HepG2 (cell line): Measurements from ENCODE around the gene ACVR2A. TPM values are rescaled to one million over a fixed set of nuclear protein-coding genes. Genes with fewer than 3 reads are reported as not detected.

Experiments used
- ATAC-seq: fragments of 200-7000 bp; cut with Tn5 transposase; 3 replicates; pipeline ENCODE4 v1.9.1; 2020; ENCODE audit warnings: mild to moderate bottlenecking, moderate library complexity
- BruUV-seq: library from RNA; stranded (reverse); fragments of 400-500 nt; replicated peaks from 2 replicates; lab custom pipeline; 2021; lab: Mats Ljungman, UMichigan
- CTCF ChIA-PET: fragments of 300-600 bp; formaldehyde crosslinking; extraction: SDS; loops from one replicate; lab custom pipeline; 2021; ENCODE audit warnings: low total read pairs, inconsistent platforms, low intra/inter-chr PET ratio; lab: Yijun Ruan, JAX
- POLR2A ChIA-PET: fragments of 350-600 bp; sonication (Branson Sonifier 250); formaldehyde crosslinking; loops from one replicate; lab custom pipeline; 2020; ENCODE audit warnings: antibody characterized with exemption, inconsistent platforms; lab: Yijun Ruan, JAX
- DNase-seq: peaks from one replicate; pipeline ENCODE4 v3.0.0-alpha.2; 2015; ENCODE audit warnings: low spot score
- FAIRE-seq: peaks from 3 replicates; lab custom pipeline; 2011; peaks lifted over from hg19 to GRCh38; lab: Jason Lieb, UNC
- H2AFZ ChIP-seq: one replicate; pipeline ENCODE4 v1.6.1; 2011; ENCODE audit warnings: low read length, inconsistent platforms
- H3K27ac ChIP-seq: fragments of 300-600 bp; 3 replicates; pipeline ENCODE4 v1.8.0; 2011; ENCODE audit warnings: mixed run types, mild to moderate bottlenecking, mixed read lengths, low read length, inconsistent platforms; ENCODE audit not compliant: insufficient read depth; ENCODE audit errors: extremely low read length
- H3K27me3 ChIP-seq, 2 experiments: fragments of 200-600 bp in 1 of 2; 2 replicates in 1 of 2; 3 replicates in 1 of 2; pipeline versions ENCODE4 v1.6.0 to v1.8.0; 2011; ENCODE audit warnings: low read length in 2 of 2, mild to moderate bottlenecking in 2 of 2, moderate library complexity in 2 of 2, inconsistent platforms in 1 of 2; ENCODE audit not compliant: insufficient read depth in 2 of 2, control insufficient read depth in 1 of 2
- H3K36me3 ChIP-seq, 2 experiments: fragments of 200-600 bp in 1 of 2; replicated peaks in 1 of 2; 2 replicates in 1 of 2; 3 replicates in 1 of 2; pipeline versions ENCODE4 v1.5.1 to v1.8.0; 2011; ENCODE audit warnings: low read length in 2 of 2, inconsistent platforms in 1 of 2; ENCODE audit not compliant: insufficient read depth in 2 of 2, control insufficient read depth in 1 of 2
- H3K4me1 ChIP-seq: 2 replicates; pipeline ENCODE4 v1.5.1; 2012; ENCODE audit warnings: low read length, inconsistent platforms; ENCODE audit not compliant: insufficient read depth
- H3K4me2 ChIP-seq: 2 replicates; pipeline ENCODE4 v1.6.0; 2011; ENCODE audit warnings: low read depth, low read length, inconsistent platforms
- H3K4me3 ChIP-seq, 3 experiments: fragments of 200-600 bp in 1 of 3; sonication (generic), shearing (Covaris generic) in 1 of 3; replicated peaks in 1 of 3; 2 replicates each; pipeline ENCODE4 v1.5.1; 2011 to 2016; ENCODE audit warnings: low read length in 3 of 3, inconsistent platforms in 2 of 3, low read depth in 2 of 3, mild to moderate bottlenecking in 2 of 3, control low read depth in 1 of 3, mixed read lengths in 1 of 3; ENCODE audit not compliant: insufficient read depth in 1 of 3
- H3K79me2 ChIP-seq: one replicate; pipeline ENCODE4 v1.6.1; 2011; ENCODE audit warnings: low read length, inconsistent platforms; ENCODE audit not compliant: insufficient read depth
- H3K9ac ChIP-seq: 2 replicates; pipeline ENCODE4 v1.6.0; 2011; ENCODE audit warnings: mild to moderate bottlenecking, low read depth, low read length, inconsistent platforms; ENCODE audit not compliant: insufficient read depth
- H3K9me3 ChIP-seq: 2 replicates; pipeline ENCODE4 v1.5.1; 2012; ENCODE audit warnings: mild to moderate bottlenecking, low read length
- H4K20me1 ChIP-seq: 2 replicates; pipeline ENCODE4 v1.6.0; 2011; ENCODE audit warnings: inconsistent platforms, mild to moderate bottlenecking, low read length, moderate library complexity; ENCODE audit not compliant: insufficient read depth
- HDAC1 ChIP-seq: sonication (generic); formaldehyde crosslinking; IDR thresholded peaks from 2 replicates; pipeline ENCODE4 v1.5.1; 2020; ENCODE audit warnings: mild to moderate bottlenecking, missing genetic modification reagents
- HNF4A ChIP-seq: sonication (generic); formaldehyde crosslinking; IDR thresholded peaks from 2 replicates; pipeline ENCODE4 v1.4.0; 2020; ENCODE audit warnings: missing genetic modification reagents
- MAFF ChIP-seq: IDR thresholded peaks from 2 replicates; pipeline ENCODE4 v1.6.1; 2011; ENCODE audit warnings: low read depth, low read length, improper control_type of control experiment
- MAFK ChIP-seq, 2 experiments: IDR thresholded peaks in 1 of 2; conservative IDR thresholded peaks in 1 of 2; 2 replicates each; pipeline ENCODE4 v1.6.1; 2011; ENCODE audit warnings: improper control_type of control experiment in 2 of 2, low read length in 2 of 2
- ZNF552 ChIP-seq: sonication (generic); formaldehyde crosslinking; IDR thresholded peaks from 2 replicates; pipeline ENCODE4 v1.9.0; 2022; ENCODE audit warnings: missing genetic modification reagents, mild to moderate bottlenecking, borderline replicate concordance
- ZNF577 ChIP-seq: sonication (generic); formaldehyde crosslinking; IDR thresholded peaks from 2 replicates; pipeline ENCODE4 v1.4.0; 2020; ENCODE audit warnings: mild to moderate bottlenecking, low read depth, missing genetic modification reagents, borderline replicate concordance
- ZNF629 ChIP-seq: sonication (generic); formaldehyde crosslinking; conservative IDR thresholded peaks from 2 replicates; pipeline ENCODE4 v1.5.0; 2020; ENCODE audit warnings: missing genetic modification reagents
- ZNF816 ChIP-seq: sonication (generic); formaldehyde crosslinking; IDR thresholded peaks from 2 replicates; pipeline ENCODE4 v1.8.0; 2022; ENCODE audit warnings: missing genetic modification reagents, mild to moderate bottlenecking, borderline replicate concordance
- WGBS: methylation state at CpG from one replicate; pipeline ENCODE4 v1.1.6; 2017; ENCODE audit warnings: low lambda C conversion rate; 5-methylcytosine and 5-hydroxymethylcytosine counted together
- in situ Hi-C: cut with HindIII; loops from 2 replicates; pipeline ENCODE4 v1.10.0; 2017; ENCODE audit warnings: low pct_unique_long_range_greater_than_20kb; ENCODE audit not compliant: extremely low pct_ligation_motif_present
- intact Hi-C: fragments of 100-400 bp; cut with micrococcal nuclease; formaldehyde crosslinking; loops from one replicate; pipeline ENCODE4 v1.10.0; 2022; ENCODE audit not compliant: unreplicated experiment
- polyA plus RNA-seq, 8 experiments: library from polyadenylated mRNA; depleted of rRNA in 3 of 8; stranded (reverse) in 7 of 8; unstranded in 1 of 8; fragments of >200 nt; fragmentation: Illumina TruSeq in 4 of 8; extraction: Trizol in 4 of 8; gene quantifications; 2 replicates each; pipeline versions ENCODE4 v1.2.1 to v1.2.3, GENCODE V29; 2011 to 2016; ENCODE audit warnings: low read depth in 4 of 8, missing spikeins in 1 of 8, mixed read lengths in 1 of 8; ENCODE audit not compliant: insufficient read depth in 1 of 8
- total RNA-seq, 5 experiments: library from RNA; depleted of rRNA; stranded (reverse); fragments of >200 nt; fragmentation: Illumina TruSeq; extraction: Trizol; gene quantifications; 2 replicates each; pipeline ENCODE4 v1.2.3, GENCODE V29; 2016; ENCODE audit warnings: low read depth in 1 of 5
- TF ChIP-seq, protein P1 (sequence below): sonication (generic); formaldehyde crosslinking; IDR thresholded peaks from 2 replicates; pipeline ENCODE4 v1.4.0; 2020; ENCODE audit warnings: mild to moderate bottlenecking, missing genetic modification reagents, borderline replicate concordance

ACVR2A gene
- total and polyA plus RNA-seq, 2 of the 13 experiments (the other 11 are each of a cell fraction or from before 2014, with no cell fraction given), result 8.3 to 18.0 TPM

DNA sequence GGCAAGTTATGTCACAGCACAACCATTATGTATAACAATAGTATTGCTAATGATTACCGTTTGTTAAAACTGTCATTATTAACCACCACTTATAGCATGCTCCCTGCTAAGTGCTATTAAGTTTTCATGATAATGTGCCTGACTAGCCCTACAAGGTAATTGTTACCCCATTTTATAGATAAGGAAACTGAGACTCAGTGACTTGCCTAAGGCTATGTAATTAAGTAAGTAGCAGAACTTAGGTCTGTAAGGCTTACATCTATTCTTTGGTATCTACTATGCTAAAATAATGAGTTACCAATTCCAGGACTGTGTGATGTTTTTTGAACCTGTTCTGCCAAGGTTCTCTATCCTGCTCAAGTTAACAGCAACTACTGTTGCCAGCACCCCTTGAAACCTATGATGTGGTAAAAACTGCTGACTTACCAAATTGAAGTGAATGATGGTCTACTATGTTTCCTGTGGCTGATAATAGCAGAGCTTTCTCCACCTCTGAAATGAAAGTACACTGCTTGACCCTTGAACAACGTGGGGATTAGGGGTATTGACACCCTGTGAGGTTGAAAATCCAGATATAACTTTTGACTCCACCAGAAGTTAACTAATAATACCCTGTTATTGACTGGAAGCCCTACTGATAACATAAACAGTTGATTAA lies 18.2 kb downstream of the ACVR2A start:
- in situ Hi-C loops (no loop called here), intact Hi-C loops (loop anchor here (2.0 kb wide), 1 partner anchor 16 kb away; no protein-coding TSS in a partner anchor)
- no peak overlapping the region for H2AFZ ChIP-seq
- H3K9ac ChIP-seq, result no peak overlapping the region
- peaks cover 97% of the 10 kb centered on the region for H3K79me2 ChIP-seq
- ATAC-seq, result peak; percentile 77
- peaks cover 32% of the 10 kb centered on the region for H3K4me1 ChIP-seq
- H3K9me3 ChIP-seq, result no peaks in the 10 kb centered on the region
- H3K27ac ChIP-seq, result no peak overlapping the region
- BruUV-seq, result no TSS peak
- DNase-seq, result peak; percentile 10
- no peak overlapping the region for H3K4me2 ChIP-seq
- H3K36me3 ChIP-seq, result no peaks in the 10 kb centered on the region
- POLR2A ChIA-PET, result no interaction called here
- no peaks in the 10 kb centered on the region for H3K27me3 ChIP-seq
- no peak overlapping the region for H3K4me3 ChIP-seq
- WGBS, result 59% methylated on average over 2 of the region's 2 CpGs
- FAIRE-seq, result no peak
- CTCF ChIA-PET, result no interaction called here
- H4K20me1 ChIP-seq, result peaks cover 13% of the 10 kb centered on the region
- TF ChIP-seq ZNF629 (CRISPR knock-in tag) (peak; percentile 81), HNF4A (CRISPR knock-in tag) (peak; percentile 30; the same call in 1 of the 2 replicates), HDAC1 (0 out of 2 replicates have a peak, but pooled peaks have one; percentile 20), ZNF552 (CRISPR knock-in tag) (no peak), ZNF816 (CRISPR knock-in tag) (peak; percentile 56; the same call in 1 of the 2 replicates), MAFF (peak; percentile 88), MAFK (conservative IDR thresholded peaks at IDR 0.05 in 1 of 2, IDR thresholded peaks at IDR 0.05 in 1 of 2; ENCODE audit: low read length in 2 of 2) (peak; percentile 87 to 92), ZNF577 (CRISPR knock-in tag) (no peak)
- TF ChIP-seq, protein P1, sequence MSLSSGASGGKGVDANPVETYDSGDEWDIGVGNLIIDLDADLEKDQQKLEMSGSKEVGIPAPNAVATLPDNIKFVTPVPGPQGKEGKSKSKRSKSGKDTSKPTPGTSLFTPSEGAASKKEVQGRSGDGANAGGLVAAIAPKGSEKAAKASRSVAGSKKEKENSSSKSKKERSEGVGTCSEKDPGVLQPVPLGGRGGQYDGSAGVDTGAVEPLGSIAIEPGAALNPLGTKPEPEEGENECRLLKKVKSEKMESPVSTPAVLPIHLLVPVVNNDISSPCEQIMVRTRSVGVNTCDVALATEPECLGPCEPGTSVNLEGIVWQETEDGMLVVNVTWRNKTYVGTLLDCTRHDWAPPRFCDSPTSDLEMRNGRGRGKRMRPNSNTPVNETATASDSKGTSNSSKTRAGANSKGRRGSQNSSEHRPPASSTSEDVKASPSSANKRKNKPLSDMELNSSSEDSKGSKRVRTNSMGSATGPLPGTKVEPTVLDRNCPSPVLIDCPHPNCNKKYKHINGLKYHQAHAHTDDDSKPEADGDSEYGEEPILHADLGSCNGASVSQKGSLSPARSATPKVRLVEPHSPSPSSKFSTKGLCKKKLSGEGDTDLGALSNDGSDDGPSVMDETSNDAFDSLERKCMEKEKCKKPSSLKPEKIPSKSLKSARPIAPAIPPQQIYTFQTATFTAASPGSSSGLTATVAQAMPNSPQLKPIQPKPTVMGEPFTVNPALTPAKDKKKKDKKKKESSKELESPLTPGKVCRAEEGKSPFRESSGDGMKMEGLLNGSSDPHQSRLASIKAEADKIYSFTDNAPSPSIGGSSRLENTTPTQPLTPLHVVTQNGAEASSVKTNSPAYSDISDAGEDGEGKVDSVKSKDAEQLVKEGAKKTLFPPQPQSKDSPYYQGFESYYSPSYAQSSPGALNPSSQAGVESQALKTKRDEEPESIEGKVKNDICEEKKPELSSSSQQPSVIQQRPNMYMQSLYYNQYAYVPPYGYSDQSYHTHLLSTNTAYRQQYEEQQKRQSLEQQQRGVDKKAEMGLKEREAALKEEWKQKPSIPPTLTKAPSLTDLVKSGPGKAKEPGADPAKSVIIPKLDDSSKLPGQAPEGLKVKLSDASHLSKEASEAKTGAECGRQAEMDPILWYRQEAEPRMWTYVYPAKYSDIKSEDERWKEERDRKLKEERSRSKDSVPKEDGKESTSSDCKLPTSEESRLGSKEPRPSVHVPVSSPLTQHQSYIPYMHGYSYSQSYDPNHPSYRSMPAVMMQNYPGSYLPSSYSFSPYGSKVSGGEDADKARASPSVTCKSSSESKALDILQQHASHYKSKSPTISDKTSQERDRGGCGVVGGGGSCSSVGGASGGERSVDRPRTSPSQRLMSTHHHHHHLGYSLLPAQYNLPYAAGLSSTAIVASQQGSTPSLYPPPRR (CRISPR knock-in tag), result no peak
